CD4-positive, alpha-beta T cell (primary cell): ENCODE data around the gene THADA. TPM values are rescaled to one million over a fixed set of nuclear protein-coding genes. Genes with fewer than 3 reads are reported as not detected.

Experiments used
- ATAC-seq: fragments of 200-7000 bp; cut with Tn5 transposase; one replicate; pipeline ENCODE4 v1.10.0; 2022; ENCODE audit warnings: mild to moderate bottlenecking; ENCODE audit not compliant: poor library complexity
- CTCF ChIA-PET: fragments of 350-600 bp; sonication (Branson Sonifier 250); formaldehyde crosslinking; loops from one replicate; lab custom pipeline; 2021; ENCODE audit warnings: antibody characterized with exemption, inconsistent platforms; lab: Charles Lee
- POLR2A ChIA-PET: fragments of 350-600 bp; sonication (Branson Sonifier 250); formaldehyde crosslinking; loops from one replicate; lab custom pipeline; 2021; ENCODE audit warnings: antibody characterized with exemption, inconsistent platforms; lab: Charles Lee
- DNase-seq, 14 experiments: peaks; one replicate each; pipeline ENCODE4 v3.0.0-alpha.2; 2013 to 2020; ENCODE audit warnings: mixed read lengths in 2 of 14
- H3K27ac ChIP-seq, 2 donors: one replicate each; pipeline versions ENCODE4 v1.5.1 to v1.7.0; 2013; ENCODE audit warnings: low read length in 2 of 2, low read depth in 1 of 2, mild to moderate bottlenecking in 1 of 2
- H3K27me3 ChIP-seq, 2 experiments: 1 replicate in 1 of 2; 2 replicates in 1 of 2; pipeline versions ENCODE4 v1.6.1 to v1.7.0; 2013; ENCODE audit warnings: low read length in 2 of 2, control low read depth in 1 of 2, mild to moderate bottlenecking in 1 of 2, moderate library complexity in 1 of 2; ENCODE audit not compliant: insufficient read depth in 2 of 2, control insufficient read depth in 1 of 2
- H3K36me3 ChIP-seq: one replicate; pipeline ENCODE4 v1.6.1; 2013; ENCODE audit warnings: low read length, control low read depth; ENCODE audit not compliant: insufficient read depth
- H3K4me1 ChIP-seq: one replicate; pipeline ENCODE4 v1.6.1; 2013; ENCODE audit warnings: low read length, control low read depth; ENCODE audit not compliant: insufficient read depth
- H3K4me3 ChIP-seq: one replicate; pipeline ENCODE4 v1.5.1; 2013; ENCODE audit warnings: mild to moderate bottlenecking, low read length, moderate library complexity
- H3K9me3 ChIP-seq, 2 experiments: 1 replicate in 1 of 2; 2 replicates in 1 of 2; pipeline versions ENCODE4 v1.6.1 to v1.7.0; 2013; ENCODE audit warnings: low read length in 2 of 2, mild to moderate bottlenecking in 2 of 2, control low read depth in 1 of 2, moderate library complexity in 1 of 2; ENCODE audit not compliant: control insufficient read depth in 1 of 2, insufficient read depth in 1 of 2
- H3K27ac Mint-ChIP-seq: one replicate; pipeline ENCODE4 v1.8.0; 2020; ENCODE audit warnings: mixed read lengths
- H3K27me3 Mint-ChIP-seq: one replicate; pipeline ENCODE4 v1.8.0; 2021; ENCODE audit warnings: mixed read lengths
- H3K36me3 Mint-ChIP-seq: one replicate; pipeline ENCODE4 v1.8.0; 2021; ENCODE audit warnings: low read depth, mixed read lengths
- H3K4me1 Mint-ChIP-seq: one replicate; pipeline ENCODE4 v1.8.0; 2021; ENCODE audit warnings: low read depth, mixed read lengths
- H3K4me3 Mint-ChIP-seq: one replicate; pipeline ENCODE4 v1.8.0; 2020; ENCODE audit warnings: mild to moderate bottlenecking, mixed read lengths
- H3K9me3 Mint-ChIP-seq: one replicate; pipeline ENCODE4 v1.8.0; 2020; ENCODE audit warnings: mixed read lengths
- CTCF ChIP-seq: fragments of 200-600 bp; IDR thresholded peaks from one replicate; pipeline ENCODE4 v1.8.0; 2022; ENCODE audit warnings: antibody characterized with exemption, mild to moderate bottlenecking
- intact Hi-C, 2 experiments: fragments of 100-400 bp; cut with DNase I in 1 of 2; cut with micrococcal nuclease in 1 of 2; formaldehyde crosslinking; loops; one replicate each; pipeline versions ENCODE4 v1.15.1 to v1.9.0; 2023 to 2025; cut with DNase I, micrococcal nuclease
- total RNA-seq, 174 experiments: library from RNA in 2 of 174; stranded (reverse) in 2 of 174; gene quantifications; one replicate each; pipeline ENCODE4 v1.2.3 and lab custom pipeline; 2021 to 2026

The THADA gene
- total RNA-seq, 2 experiments from 2014 or later, result 29.3 to 32.9 TPM

GRCh38 chr2:43258547-43259156, 337.2 kb downstream of the THADA start:
- intact Hi-C loops, result no loop called here
- no peaks in the 10 kb centered on the region for H3K4me1 ChIP-seq
- H3K27me3 ChIP-seq, result no peaks in the 10 kb centered on the region
- H3K9me3 ChIP-seq, result no peaks in the 10 kb centered on the region
- no peak overlapping the region for H3K4me3 Mint-ChIP-seq
- H3K4me1 Mint-ChIP-seq, result no peaks in the 10 kb centered on the region
- H3K36me3 Mint-ChIP-seq, result peaks cover 38% of the 10 kb centered on the region
- no peaks in the 10 kb centered on the region for H3K9me3 Mint-ChIP-seq
- ChIA-PET POLR2A (no interaction called here), CTCF (no interaction called here)
- H3K4me3 ChIP-seq, result no peak overlapping the region
- no peaks in the 10 kb centered on the region for H3K27me3 Mint-ChIP-seq
- H3K27ac Mint-ChIP-seq, result no peak overlapping the region
- H3K36me3 ChIP-seq, result peaks cover 15% of the 10 kb centered on the region
- no peak for TF ChIP-seq CTCF
- H3K27ac ChIP-seq, result no peak overlapping the region
- DNase-seq, result no peak
- no peak for ATAC-seq

- peaks cover 21% of the 10 kb centered on the region for H3K36me3 Mint-ChIP-seq
- no peaks in the 10 kb centered on the region for H3K9me3 Mint-ChIP-seq
- DNase-seq (no peak), ATAC-seq (no peak)
- Histone ChIP-seq H3K27ac (no peak overlapping the region), H3K36me3 (peaks cover 13% of the 10 kb centered on the region), H3K27me3 (no peaks in the 10 kb centered on the region), H3K9me3 (no peaks in the 10 kb centered on the region), H3K4me3 (no peak overlapping the region), H3K4me1 (no peaks in the 10 kb centered on the region)
- ChIA-PET POLR2A (no interaction called here), CTCF (no interaction called here)
- H3K4me1 Mint-ChIP-seq, result no peaks in the 10 kb centered on the region
- H3K27me3 Mint-ChIP-seq, result no peaks in the 10 kb centered on the region
- H3K27ac Mint-ChIP-seq, result no peak overlapping the region
- no peak overlapping the region for H3K4me3 Mint-ChIP-seq
- intact Hi-C loops, result no loop called here
- no peak for TF ChIP-seq CTCF
These were observed 340.4 kb downstream of the THADA start for GRCh38 chr2:43255296-43255910.

- no peaks in the 10 kb centered on the region for H3K27me3 ChIP-seq
- H3K4me1 Mint-ChIP-seq, result no peaks in the 10 kb centered on the region
- no peaks in the 10 kb centered on the region for H3K9me3 Mint-ChIP-seq
- peaks cover 14% of the 10 kb centered on the region for H3K36me3 ChIP-seq
- no peak overlapping the region for H3K4me3 Mint-ChIP-seq
- ATAC-seq, result no peak
- ChIA-PET CTCF (no interaction called here), POLR2A (no interaction called here)
- H3K36me3 Mint-ChIP-seq, result peaks cover 21% of the 10 kb centered on the region
- H3K4me1 ChIP-seq, result no peaks in the 10 kb centered on the region
- H3K27ac ChIP-seq, result no peak overlapping the region
- no peaks in the 10 kb centered on the region for H3K27me3 Mint-ChIP-seq
- no peak overlapping the region for H3K4me3 ChIP-seq
- no peak for TF ChIP-seq CTCF
- intact Hi-C loops, result no loop called here
- no peak for DNase-seq
- H3K9me3 ChIP-seq, result no peaks in the 10 kb centered on the region
- no peak overlapping the region for H3K27ac Mint-ChIP-seq
These were observed 341.5 kb downstream of the THADA start for GRCh38 chr2:43254331-43254730.
